ENCODE data around the gene ELF3. TPM values are rescaled to one million over a fixed set of nuclear protein-coding genes. Genes with fewer than 3 reads are reported as not detected.
"Not testable (repeated sequence)": the region's sequence is repeated elsewhere in the genome, so short reads cannot be mapped to it uniquely, and the experiment has no call there.

Gene ELF3
- total RNA-seq, 2 experiments from 2014 or later, result 2.0 to 2.7 TPM

DNA sequence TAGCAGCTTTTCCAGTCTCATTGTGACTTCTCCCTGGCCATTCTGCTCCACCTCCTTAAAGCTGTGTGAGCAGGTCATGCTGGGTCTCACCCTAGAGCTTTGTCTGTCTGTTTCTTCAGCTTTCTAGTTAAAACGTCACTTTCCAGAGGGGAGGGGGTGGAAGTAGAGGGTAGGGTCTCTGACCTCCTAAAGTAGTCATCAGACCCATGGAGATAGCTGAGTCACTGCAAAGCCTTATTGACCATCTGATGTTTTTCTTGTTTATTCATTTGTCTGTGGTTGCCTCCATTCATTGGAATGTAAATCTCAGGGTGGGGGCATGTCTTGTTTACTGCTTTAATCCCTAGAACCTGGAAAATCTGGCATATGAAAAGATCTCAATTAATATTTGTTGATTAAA is 52.7 kb downstream of the ELF3 start:
- intact Hi-C loops (cut with DNase I, micrococcal nuclease), result no loop called here
- H3K4me3 Mint-ChIP-seq, result no peak overlapping the region
- no peaks in the 10 kb centered on the region for H3K9me3 Mint-ChIP-seq
- H3K9me3 ChIP-seq (ENCODE audit: control insufficient read depth in 1 of 2, insufficient read depth in 1 of 2, low read length in 2 of 2), result no peaks in the 10 kb centered on the region
- H3K36me3 ChIP-seq (ENCODE audit: insufficient read depth, low read length), result no peaks in the 10 kb centered on the region
- no peaks in the 10 kb centered on the region for H3K4me1 Mint-ChIP-seq (ENCODE audit: low read depth)
- H3K27ac ChIP-seq (ENCODE audit: low read depth in 1 of 2, low read length in 2 of 2), result no peak overlapping the region
- H3K4me3 ChIP-seq (ENCODE audit: low read length), result no peak overlapping the region
- DNase-seq (no peak), ATAC-seq (ENCODE audit: poor library complexity) (no peak)
- peaks cover 0 to 5% of the 10 kb centered on the region in 2 experiments for H3K27me3 ChIP-seq (ENCODE audit: control insufficient read depth in 1 of 2, insufficient read depth in 2 of 2, low read length in 2 of 2)
- H3K27me3 Mint-ChIP-seq, result peaks cover 7% of the 10 kb centered on the region
- POLR2A ChIA-PET, result interaction anchor here (0.7 kb wide), 1 partner anchor 97 kb away, joined by 3 read pairs; the partner anchor contains the start of gene PTPN7
- CTCF ChIA-PET, result no interaction called here
- no peaks in the 10 kb centered on the region for H3K4me1 ChIP-seq (ENCODE audit: insufficient read depth, low read length)
- H3K27ac Mint-ChIP-seq, result no peak overlapping the region
- H3K36me3 Mint-ChIP-seq (ENCODE audit: low read depth), result no peaks in the 10 kb centered on the region
- TF ChIP-seq, protein P1, sequence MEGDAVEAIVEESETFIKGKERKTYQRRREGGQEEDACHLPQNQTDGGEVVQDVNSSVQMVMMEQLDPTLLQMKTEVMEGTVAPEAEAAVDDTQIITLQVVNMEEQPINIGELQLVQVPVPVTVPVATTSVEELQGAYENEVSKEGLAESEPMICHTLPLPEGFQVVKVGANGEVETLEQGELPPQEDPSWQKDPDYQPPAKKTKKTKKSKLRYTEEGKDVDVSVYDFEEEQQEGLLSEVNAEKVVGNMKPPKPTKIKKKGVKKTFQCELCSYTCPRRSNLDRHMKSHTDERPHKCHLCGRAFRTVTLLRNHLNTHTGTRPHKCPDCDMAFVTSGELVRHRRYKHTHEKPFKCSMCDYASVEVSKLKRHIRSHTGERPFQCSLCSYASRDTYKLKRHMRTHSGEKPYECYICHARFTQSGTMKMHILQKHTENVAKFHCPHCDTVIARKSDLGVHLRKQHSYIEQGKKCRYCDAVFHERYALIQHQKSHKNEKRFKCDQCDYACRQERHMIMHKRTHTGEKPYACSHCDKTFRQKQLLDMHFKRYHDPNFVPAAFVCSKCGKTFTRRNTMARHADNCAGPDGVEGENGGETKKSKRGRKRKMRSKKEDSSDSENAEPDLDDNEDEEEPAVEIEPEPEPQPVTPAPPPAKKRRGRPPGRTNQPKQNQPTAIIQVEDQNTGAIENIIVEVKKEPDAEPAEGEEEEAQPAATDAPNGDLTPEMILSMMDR (IDR thresholded peaks at IDR 0.05), result no peak

DNA sequence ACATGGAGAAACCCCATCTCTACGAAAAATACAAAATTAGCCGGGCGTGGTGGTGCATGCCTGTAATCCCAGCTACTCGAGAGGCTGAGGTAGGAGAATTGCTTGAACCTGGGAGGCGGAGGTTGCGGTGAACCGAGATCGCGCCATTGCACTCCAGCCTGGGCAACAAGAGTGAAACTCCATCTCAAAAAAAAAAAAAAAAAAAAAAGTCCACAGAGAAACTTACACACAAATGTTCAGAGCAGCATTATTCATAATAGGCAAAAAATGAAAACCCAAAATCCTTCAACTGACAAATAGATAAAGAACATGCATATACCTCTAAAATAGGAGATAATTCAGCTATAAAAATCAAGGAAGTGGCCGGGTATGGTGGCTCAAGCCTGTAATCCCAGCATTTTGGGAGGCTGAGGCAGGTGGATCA is 54.5 kb downstream of the ELF3 start:
- H3K4me3 Mint-ChIP-seq; ATAC-seq (ENCODE audit: poor library complexity); H3K27ac Mint-ChIP-seq; H3K4me1 Mint-ChIP-seq (ENCODE audit: low read depth); DNase-seq; POLR2A ChIA-PET; H3K36me3 ChIP-seq (ENCODE audit: insufficient read depth, low read length); H3K4me1 ChIP-seq (ENCODE audit: insufficient read depth, low read length); CTCF ChIA-PET; H3K9me3 Mint-ChIP-seq; H3K27ac ChIP-seq (ENCODE audit: low read depth in 1 of 2, low read length in 2 of 2); H3K9me3 ChIP-seq (ENCODE audit: control insufficient read depth in 1 of 2, insufficient read depth in 1 of 2, low read length in 2 of 2); H3K27me3 ChIP-seq (ENCODE audit: control insufficient read depth in 1 of 2, insufficient read depth in 2 of 2, low read length in 2 of 2); H3K4me3 ChIP-seq (ENCODE audit: low read length); intact Hi-C loops (cut with DNase I, micrococcal nuclease); H3K27me3 Mint-ChIP-seq; H3K36me3 Mint-ChIP-seq (ENCODE audit: low read depth): not testable (repeated sequence)

Small RNA genes within 50 kb of the gene (microRNA-seq; reads per million reads assigned to microRNA genes)
- not detected for gene MIR6740 (ENCODE audit: borderline microRNAs expressed, borderline replicate concordance)

Other genes with a start within 250 kb of the ELF3 start
- 10 to 100 TPM; 17.1 to 20.1 TPM for gene IPO9, start 181.4 kb upstream of the ELF3 start, total RNA-seq
- under 1 TPM in 1 of 2 experiments, not detected in 1; 0.19 TPM for gene SHISA4, start 121.7 kb upstream of the ELF3 start, total RNA-seq
- gene LMOD1, start 64.0 kb upstream of the ELF3 start, total RNA-seq, result not detected
- gene TIMM17A, start 55.1 kb upstream of the ELF3 start, total RNA-seq, result 10 to 100 TPM; 46.2 to 49.6 TPM
- gene RNPEP, start 27.9 kb upstream of the ELF3 start, total RNA-seq, result 10 to 100 TPM; 19.9 to 20.8 TPM
- not detected for gene GPR37L1, start 112.3 kb downstream of the ELF3 start, total RNA-seq
- gene ARL8A, start 134.2 kb downstream of the ELF3 start, total RNA-seq, result 10 to 100 TPM; 73.5 to 73.8 TPM
- gene PTPN7, start 150.0 kb downstream of the ELF3 start, total RNA-seq, result 100 to 1,000 TPM; 144 to 145 TPM
- under 1 TPM; 0.19 to 0.45 TPM for gene LGR6, start 183.2 kb downstream of the ELF3 start, total RNA-seq